ENCODE measurements around the gene ADCK1.

Gene ADCK1

DNA sequence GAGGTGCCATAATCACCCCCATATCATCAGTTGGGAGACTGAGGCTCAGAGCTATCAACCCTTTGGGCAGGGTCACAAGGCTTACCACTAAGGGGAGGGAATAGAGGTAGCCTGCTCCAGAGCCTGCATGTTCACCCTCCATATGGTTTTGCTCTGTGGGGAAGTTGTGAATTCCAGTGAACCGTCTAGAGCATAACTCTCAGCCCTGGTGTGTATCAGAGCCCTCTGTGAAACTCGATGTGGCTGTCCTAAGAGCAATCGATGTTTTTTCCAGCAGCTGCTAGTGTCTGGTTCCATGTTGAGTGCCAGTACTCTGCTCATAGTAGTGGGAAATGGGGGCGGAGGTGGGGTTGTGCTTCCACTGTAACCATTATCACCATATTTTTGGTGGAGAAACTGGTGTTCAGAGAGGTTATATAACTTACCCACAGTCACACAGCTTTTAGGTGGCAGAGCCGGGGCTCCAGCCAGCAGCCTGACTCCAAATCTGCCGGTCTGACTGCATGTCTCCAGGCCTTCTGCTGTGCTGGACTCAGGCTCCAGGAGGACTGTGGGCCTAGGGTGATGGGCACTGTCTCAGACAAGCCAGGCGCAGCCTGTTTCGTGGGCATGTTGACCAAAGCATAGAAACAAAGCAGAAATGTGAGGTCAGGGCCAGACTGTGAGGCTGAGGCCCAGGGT, 104.2 kb downstream of the ADCK1 start:
- TF ChIP-seq, protein P1, sequence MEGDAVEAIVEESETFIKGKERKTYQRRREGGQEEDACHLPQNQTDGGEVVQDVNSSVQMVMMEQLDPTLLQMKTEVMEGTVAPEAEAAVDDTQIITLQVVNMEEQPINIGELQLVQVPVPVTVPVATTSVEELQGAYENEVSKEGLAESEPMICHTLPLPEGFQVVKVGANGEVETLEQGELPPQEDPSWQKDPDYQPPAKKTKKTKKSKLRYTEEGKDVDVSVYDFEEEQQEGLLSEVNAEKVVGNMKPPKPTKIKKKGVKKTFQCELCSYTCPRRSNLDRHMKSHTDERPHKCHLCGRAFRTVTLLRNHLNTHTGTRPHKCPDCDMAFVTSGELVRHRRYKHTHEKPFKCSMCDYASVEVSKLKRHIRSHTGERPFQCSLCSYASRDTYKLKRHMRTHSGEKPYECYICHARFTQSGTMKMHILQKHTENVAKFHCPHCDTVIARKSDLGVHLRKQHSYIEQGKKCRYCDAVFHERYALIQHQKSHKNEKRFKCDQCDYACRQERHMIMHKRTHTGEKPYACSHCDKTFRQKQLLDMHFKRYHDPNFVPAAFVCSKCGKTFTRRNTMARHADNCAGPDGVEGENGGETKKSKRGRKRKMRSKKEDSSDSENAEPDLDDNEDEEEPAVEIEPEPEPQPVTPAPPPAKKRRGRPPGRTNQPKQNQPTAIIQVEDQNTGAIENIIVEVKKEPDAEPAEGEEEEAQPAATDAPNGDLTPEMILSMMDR (conservative IDR thresholded peaks at IDR 0.05): no peak
- no peak overlapping the region for H3K27ac ChIP-seq

- TF ChIP-seq, protein P1 (conservative IDR thresholded peaks at IDR 0.05): no peak
- no peak overlapping the region for H3K27ac ChIP-seq
Measured at GRCh38 chr14:77906446-77906845, 106.5 kb downstream of the ADCK1 start.

- no peak overlapping the region for H3K27ac ChIP-seq
- TF ChIP-seq, protein P1 (conservative IDR thresholded peaks at IDR 0.05): no peak
Measured at GRCh38 chr14:77908847-77909246, 108.9 kb downstream of the ADCK1 start.

DNA sequence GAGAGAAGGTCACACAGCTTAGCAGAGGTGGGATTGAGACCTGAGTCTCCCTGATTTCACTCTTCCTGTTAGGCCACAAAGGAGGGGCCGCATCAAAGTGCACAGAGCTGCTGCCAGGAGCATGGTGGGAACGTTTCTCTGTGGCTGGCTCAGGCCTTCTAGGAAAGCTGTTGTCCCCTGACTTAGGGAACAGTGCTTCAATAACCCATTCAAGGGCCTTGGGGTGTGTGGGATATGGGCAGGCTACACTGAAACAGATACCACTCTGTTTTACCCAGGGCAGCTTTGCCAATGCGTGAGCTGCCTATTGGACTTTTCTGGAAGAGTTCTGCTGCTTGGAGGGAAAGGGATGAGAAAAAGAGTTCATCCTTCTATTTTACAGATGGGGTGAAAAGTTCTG, 110.0 kb downstream of the ADCK1 start:
- TF ChIP-seq, protein P1 (conservative IDR thresholded peaks at IDR 0.05): no peak
- H3K27ac ChIP-seq: peak overlapping the region; percentile 35; the same call in 1 of the 2 replicates

DNA sequence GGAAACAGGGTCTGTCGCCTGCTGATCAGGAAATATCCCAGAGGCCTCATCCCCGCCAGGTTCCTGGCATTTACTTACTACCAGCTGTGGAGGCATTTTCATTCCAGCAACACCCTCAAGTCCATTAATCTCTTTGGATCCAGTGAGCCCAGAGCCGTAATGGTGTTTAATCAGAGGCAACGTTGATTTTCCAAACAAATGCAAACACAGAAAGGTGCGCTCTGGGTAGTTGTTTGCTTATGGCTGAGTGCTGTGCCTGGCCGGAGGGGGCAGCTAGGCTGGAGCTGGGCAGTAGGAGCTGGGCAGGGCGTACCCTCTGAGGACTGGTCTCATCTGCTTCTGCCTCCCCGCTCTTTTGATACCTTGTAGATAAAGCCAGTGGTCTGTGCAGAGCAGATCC, 110.6 kb downstream of the ADCK1 start:
- peak overlapping the region; percentile 35; the same call in 1 of the 2 replicates for H3K27ac ChIP-seq
- TF ChIP-seq, protein P1 (conservative IDR thresholded peaks at IDR 0.05): no peak

DNA sequence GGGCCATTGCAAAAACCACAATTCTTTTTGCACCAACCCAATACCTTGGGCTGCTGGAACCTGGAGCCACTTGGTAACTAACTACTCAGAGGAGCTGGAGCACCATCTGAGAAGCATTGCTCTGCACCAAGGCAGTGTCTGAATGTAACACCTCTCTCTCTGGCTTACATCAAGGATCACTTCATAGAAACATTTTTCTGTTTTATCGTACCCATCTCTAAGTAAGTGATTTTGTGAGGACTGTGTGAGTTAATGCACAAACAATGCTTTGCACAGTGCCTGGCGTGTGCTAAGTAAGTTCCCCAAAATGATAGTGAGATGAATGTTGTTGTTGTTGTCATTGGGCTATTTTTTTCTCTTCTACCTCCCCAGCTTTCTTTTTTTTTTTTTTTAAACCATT, 111.4 kb downstream of the ADCK1 start:
- no peak overlapping the region; the same call in 1 of the 2 replicates for H3K27ac ChIP-seq
- TF ChIP-seq, protein P1 (conservative IDR thresholded peaks at IDR 0.05): no peak

- TF ChIP-seq, protein P1 (conservative IDR thresholded peaks at IDR 0.05): no peak
- no peak overlapping the region for H3K27ac ChIP-seq
Measured at GRCh38 chr14:77912754-77913556, 113.0 kb downstream of the ADCK1 start.

Measured in VCaP (cell line).